WTC11 (cell line): ENCODE data around the gene GPC1.

Experiments used
- ETV6 ChIP-seq: sonication (generic); formaldehyde crosslinking; IDR thresholded peaks from 2 replicates; pipeline ENCODE4 v1.8.1; 2022; ENCODE audit warnings: mild to moderate bottlenecking, missing genetic modification reagents
- NR2C2 ChIP-seq: sonication (generic); formaldehyde crosslinking; IDR thresholded peaks from 2 replicates; pipeline ENCODE4 v1.8.0; 2022; ENCODE audit warnings: mild to moderate bottlenecking, missing genetic modification reagents
- ZBTB21 ChIP-seq: sonication (generic); formaldehyde crosslinking; IDR thresholded peaks from 2 replicates; pipeline ENCODE4 v1.8.1; 2023; ENCODE audit warnings: mild to moderate bottlenecking, missing genetic modification reagents, borderline replicate concordance
- TF ChIP-seq, protein P1 (sequence below): sonication (generic); formaldehyde crosslinking; IDR thresholded peaks from 2 replicates; pipeline ENCODE4 v1.8.1; 2023; ENCODE audit warnings: mild to moderate bottlenecking, missing genetic modification reagents, borderline replicate concordance
- TF ChIP-seq, protein P2 (sequence below): fragments of 200-600 bp; IDR thresholded peaks from 2 replicates; pipeline ENCODE4 v1.8.0; 2022; ENCODE audit warnings: antibody characterized with exemption
- TF ChIP-seq, protein P3 (sequence below): fragments of 250-450 bp; sonication (Bioruptor Pico); IDR thresholded peaks from 2 replicates; pipeline ENCODE4 v2.1.2; 2022; ENCODE audit warnings: mild to moderate bottlenecking, moderate library complexity

DNA sequence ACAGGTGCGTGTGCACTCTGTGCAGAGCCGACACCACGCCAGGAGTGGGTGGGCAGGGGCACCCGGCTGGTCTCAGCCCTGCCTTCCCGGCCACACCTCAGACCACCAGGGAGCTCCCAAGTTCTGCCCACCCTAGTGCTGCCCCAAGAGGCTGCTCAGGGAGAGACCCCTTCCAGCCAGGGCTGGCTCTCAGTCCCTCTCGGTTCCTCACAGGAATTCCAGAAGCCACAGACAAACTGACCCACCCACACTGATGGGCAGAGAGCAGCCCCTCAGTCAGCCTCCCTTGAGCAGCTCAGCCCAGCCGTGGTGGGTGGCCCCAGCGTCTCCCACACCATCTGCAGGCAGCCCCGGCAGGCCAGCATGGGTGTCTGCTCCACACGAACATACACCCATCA lies 33.8 kb downstream of the GPC1 start:
- TF ChIP-seq NR2C2 (CRISPR knock-in tag) = no peak
- no peak for TF ChIP-seq ZBTB21
- TF ChIP-seq, protein P1, sequence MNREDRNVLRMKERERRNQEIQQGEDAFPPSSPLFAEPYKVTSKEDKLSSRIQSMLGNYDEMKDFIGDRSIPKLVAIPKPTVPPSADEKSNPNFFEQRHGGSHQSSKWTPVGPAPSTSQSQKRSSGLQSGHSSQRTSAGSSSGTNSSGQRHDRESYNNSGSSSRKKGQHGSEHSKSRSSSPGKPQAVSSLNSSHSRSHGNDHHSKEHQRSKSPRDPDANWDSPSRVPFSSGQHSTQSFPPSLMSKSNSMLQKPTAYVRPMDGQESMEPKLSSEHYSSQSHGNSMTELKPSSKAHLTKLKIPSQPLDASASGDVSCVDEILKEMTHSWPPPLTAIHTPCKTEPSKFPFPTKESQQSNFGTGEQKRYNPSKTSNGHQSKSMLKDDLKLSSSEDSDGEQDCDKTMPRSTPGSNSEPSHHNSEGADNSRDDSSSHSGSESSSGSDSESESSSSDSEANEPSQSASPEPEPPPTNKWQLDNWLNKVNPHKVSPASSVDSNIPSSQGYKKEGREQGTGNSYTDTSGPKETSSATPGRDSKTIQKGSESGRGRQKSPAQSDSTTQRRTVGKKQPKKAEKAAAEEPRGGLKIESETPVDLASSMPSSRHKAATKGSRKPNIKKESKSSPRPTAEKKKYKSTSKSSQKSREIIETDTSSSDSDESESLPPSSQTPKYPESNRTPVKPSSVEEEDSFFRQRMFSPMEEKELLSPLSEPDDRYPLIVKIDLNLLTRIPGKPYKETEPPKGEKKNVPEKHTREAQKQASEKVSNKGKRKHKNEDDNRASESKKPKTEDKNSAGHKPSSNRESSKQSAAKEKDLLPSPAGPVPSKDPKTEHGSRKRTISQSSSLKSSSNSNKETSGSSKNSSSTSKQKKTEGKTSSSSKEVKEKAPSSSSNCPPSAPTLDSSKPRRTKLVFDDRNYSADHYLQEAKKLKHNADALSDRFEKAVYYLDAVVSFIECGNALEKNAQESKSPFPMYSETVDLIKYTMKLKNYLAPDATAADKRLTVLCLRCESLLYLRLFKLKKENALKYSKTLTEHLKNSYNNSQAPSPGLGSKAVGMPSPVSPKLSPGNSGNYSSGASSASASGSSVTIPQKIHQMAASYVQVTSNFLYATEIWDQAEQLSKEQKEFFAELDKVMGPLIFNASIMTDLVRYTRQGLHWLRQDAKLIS (CRISPR knock-in tag) = no peak
- TF ChIP-seq, protein P2, sequence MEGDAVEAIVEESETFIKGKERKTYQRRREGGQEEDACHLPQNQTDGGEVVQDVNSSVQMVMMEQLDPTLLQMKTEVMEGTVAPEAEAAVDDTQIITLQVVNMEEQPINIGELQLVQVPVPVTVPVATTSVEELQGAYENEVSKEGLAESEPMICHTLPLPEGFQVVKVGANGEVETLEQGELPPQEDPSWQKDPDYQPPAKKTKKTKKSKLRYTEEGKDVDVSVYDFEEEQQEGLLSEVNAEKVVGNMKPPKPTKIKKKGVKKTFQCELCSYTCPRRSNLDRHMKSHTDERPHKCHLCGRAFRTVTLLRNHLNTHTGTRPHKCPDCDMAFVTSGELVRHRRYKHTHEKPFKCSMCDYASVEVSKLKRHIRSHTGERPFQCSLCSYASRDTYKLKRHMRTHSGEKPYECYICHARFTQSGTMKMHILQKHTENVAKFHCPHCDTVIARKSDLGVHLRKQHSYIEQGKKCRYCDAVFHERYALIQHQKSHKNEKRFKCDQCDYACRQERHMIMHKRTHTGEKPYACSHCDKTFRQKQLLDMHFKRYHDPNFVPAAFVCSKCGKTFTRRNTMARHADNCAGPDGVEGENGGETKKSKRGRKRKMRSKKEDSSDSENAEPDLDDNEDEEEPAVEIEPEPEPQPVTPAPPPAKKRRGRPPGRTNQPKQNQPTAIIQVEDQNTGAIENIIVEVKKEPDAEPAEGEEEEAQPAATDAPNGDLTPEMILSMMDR = no peak
- TF ChIP-seq ETV6 (CRISPR knock-in tag) = no peak
- TF ChIP-seq, protein P3, sequence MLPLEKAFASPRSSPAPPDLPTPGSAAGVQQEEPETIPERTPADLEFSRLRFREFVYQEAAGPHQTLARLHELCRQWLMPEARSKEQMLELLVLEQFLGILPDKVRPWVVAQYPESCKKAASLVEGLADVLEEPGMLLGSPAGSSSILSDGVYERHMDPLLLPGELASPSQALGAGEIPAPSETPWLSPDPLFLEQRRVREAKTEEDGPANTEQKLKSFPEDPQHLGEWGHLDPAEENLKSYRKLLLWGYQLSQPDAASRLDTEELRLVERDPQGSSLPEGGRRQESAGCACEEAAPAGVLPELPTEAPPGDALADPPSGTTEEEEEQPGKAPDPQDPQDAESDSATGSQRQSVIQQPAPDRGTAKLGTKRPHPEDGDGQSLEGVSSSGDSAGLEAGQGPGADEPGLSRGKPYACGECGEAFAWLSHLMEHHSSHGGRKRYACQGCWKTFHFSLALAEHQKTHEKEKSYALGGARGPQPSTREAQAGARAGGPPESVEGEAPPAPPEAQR (CRISPR knock-in tag) = no peak
